ENCODE measurements around the gene LDLRAD3.
"Not testable (repeated sequence)": the region's sequence is repeated elsewhere in the genome, so short reads cannot be mapped to it uniquely, and the experiment has no call there.

LDLRAD3 gene

DNA sequence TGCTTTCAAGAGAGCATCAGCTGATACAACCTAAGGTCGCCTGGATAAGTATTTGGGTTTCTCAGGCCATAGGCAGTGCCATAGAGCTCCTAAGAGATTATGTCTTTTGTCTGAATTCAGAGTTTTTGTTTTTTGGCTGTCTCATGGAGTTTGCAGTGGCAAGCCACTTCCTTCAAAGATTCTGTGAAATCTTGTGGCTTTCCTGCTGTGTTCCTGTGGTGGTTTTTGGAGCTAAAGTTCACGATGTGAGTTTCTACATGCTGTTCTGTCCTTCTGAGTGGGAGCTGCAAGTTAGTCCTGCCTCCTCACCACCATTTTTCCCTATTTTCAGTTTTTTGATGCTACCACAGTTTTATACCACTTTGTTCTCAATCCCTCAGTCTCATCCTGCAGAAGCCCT, 234.0 kb downstream of the LDLRAD3 start:
- DNase-seq: no peak

DNA sequence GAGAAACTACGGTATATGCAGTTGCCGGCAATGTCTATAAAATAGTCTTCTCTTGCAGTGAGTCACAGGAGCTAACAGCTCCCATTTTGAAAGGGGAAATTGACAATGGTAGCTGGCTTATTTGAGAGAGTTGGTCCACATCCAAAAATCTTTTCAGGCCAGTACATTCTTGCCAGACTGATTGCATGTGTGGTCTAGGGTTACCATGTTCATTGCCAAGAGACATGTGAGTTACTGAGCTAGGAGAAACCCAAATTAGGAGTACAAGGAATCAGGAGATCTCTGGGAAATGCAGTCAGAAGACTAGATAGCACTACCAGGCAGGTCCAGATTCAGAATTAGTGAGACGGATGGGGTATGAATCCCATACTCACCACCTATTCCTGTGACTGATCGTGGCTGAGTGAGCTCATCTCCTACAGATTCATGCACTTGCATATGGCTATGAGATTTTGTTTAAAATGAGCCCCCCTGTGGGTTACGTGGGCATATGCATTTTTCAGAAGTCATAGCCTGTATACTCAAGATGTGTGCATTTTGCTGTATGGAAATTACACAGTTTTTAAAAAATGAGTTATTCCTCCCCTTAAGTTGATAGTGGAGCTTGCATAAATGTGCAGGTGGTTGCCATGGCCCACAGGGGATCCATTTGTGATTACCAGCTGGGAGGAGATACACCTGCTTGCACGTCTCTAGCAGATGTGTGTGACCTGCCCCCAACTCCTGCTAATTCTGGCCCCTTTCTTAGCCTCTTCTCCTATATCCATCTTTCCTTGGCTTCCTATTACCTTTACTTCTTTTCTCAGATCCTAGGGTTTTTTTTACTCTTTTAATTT, 242.7 kb downstream of the LDLRAD3 start:
- DNase-seq: peak; percentile 89

DNA sequence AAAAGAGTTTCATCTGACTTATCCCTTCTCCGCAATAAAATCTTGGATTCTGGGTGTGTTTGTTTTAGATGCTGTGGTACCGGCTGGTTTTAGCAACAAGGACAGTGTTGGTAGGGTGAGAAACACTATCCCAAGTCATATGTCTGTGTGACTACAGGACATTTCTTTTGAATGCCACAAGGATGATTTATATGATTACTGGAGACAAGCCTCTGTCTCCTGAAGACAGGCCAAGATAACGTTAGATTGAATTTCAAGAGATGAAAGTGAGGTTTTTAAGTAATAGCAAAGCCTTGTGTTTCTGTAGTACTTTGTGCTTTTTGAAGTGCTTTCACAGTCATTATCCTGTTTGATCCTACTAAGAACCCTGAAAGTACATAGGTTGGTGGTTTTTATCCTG, 243.8 kb downstream of the LDLRAD3 start:
- DNase-seq: no peak

GRCh38 chr11:36189735-36190134, 245.9 kb downstream of the LDLRAD3 start:
- DNase-seq: not testable (repeated sequence)

- peak; percentile 29 for DNase-seq
Observed at GRCh38 chr11:36191941-36192340, 248.1 kb downstream of the LDLRAD3 start.

DNA sequence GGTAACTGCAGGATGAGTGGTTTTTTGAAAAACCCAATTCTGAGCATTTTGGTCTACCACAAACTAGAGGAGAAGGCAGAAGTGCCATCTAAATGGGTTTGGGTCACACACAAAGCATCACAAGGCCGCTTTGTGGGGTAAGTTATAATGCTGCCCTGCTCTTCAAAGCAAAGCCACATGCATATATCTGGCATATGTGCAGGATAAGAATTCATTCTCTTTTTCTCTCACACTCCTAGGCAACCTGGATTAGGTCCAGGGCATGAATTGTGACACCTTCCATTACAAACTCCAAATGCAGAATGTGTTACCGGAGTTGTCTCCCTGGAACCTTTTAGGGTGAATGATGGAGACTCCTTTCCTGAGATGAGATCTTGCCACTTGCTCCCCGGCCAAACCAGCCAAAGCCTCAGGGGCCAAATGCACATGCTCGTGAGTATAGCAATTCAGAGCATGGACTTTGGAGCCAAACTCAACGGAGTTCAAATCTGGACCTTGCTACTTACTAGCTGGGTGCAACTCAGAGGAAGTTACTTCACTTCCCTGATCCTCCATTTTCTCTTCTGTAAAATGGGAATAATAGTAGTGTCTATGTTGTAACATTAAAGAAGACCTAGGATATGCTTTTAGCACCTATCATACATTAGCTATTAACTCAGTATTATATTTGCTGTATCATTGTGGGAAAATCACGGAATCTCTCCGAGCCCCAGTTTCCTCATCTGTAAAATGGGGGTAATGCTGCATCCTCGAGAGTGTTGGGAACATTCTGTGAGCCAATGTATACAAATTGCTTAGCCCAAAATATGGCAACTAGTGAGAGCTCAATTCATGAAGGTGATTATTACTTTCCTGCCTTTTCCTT, 248.8 kb downstream of the LDLRAD3 start:
- DNase-seq: no peak

DNA sequence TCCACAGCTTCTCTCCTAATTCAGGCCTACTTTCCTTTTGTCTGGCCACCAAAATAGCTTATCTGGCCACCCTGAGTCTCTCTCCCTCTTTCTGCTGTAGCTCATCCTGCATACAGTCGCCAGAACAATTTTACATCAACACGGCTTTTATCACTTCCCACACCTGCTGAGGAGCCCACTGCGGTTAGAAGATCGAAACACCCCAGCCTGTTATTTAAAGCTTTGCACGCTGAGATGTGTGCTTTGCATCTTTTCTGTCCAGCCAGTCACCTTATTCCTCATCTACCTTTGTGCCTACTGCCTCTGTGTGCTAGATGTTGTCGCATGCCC, 249.4 kb downstream of the LDLRAD3 start:
- DNase-seq: no peak

- no peak for DNase-seq
Observed at GRCh38 chr11:36193721-36194120, 249.9 kb downstream of the LDLRAD3 start.

DNA sequence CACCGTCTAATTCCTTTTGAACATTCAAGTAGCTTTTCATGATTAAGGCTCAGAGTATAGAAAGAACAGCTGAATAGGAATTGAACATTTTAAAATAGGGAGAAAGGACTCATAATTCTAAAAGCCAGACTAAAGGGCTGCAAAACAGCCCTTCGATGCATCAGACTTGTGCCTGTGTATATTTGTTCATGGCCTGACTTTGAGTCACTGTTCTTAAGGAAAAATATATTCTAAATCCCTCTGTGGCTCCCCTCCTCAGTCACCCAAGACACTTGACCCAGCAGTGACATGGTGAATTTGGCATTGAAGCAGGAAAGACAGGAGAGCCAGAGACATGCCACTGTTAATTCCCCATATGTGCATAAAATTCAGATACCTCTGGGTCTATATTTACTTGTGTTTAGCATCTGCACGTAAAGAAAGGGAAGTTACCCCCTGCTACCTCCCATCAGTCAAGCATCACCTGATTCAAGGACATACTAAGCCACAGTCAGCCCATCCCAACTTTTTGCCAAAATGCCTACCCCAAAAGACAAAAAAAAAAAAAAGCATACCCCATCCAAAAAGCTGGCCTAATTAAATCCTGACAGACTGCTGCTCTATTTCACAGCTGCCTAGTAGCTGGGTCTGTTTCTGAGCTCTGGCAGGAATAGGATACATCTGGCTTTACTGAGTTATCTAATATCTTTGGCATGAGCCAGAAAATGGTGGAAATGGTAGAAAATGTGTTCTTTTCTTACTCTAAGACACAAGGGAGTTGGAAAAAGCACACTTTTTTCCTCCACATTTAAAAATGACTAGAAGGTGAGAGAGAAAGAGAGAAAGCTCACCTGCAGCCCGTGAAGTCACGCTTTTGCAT, 251.9 kb downstream of the LDLRAD3 start:
- peak; percentile 63 for DNase-seq

- DNase-seq: peak; percentile 59
Observed at GRCh38 chr11:36196411-36196998, 252.6 kb downstream of the LDLRAD3 start.

GRCh38 chr11:36201411-36201810, 257.5 kb downstream of the LDLRAD3 start:
- DNase-seq: no peak

DNA sequence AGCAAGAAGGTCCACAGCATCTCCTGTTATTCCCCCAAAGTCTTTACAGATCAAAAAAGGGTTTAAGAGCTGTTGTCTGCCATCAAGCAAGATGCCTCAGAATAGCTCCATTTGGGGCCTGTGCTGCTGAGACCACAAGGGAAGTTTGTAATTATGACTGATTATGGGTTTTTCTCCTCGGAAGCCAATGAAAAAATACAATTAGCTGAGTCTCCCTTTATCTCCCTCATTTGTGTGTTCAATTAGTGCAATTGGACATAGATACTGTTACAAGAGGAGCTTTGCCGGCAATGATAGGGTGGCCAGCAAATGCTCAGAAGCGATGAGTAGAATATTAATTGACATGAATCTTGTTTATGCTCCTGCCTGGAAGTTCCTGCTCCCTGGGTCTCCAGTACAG, 261.7 kb downstream of the LDLRAD3 start:
- no peak for DNase-seq

GRCh38 chr11:36210529-36210928, 266.7 kb downstream of the LDLRAD3 start:
- no peak for DNase-seq

DNA sequence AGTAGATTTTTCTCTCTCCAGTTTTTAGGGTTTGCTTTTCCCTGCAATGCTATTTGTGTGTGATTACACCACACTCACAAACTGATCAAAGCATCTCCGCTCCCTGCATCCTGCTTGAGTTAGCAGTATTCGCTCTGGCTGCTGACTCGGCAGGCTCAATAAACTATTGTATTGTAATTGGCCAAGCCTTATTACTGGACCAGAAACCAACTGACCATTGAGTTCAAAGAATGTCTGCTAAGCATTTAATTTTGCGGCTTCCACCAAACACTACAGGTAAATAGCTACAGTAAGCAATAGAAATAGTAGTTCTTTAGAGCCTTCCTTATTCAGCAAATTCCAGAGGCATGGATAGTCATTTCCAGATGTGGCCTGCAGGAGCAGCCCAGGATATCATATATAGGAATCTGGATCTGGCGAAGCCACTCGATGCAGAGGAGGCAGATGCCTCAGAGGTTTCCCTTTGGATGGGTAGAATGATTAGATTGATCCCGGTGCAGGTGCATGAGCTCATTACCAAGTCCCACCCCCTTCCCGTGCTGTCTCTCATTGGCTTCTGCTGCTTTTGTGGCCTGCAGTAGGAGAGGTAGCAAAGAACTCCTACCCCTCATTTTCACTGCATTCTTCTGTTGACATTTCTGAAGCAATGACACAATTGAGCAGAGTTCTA, 268.0 kb downstream of the LDLRAD3 start:
- no peak for DNase-seq

- DNase-seq: no peak
Observed at GRCh38 chr11:36212564-36213392, 268.9 kb downstream of the LDLRAD3 start.

GRCh38 chr11:36213393-36213840, 269.6 kb downstream of the LDLRAD3 start:
- no peak for DNase-seq

- DNase-seq: no peak
Observed at GRCh38 chr11:36214480-36214879, 270.6 kb downstream of the LDLRAD3 start.

DNA sequence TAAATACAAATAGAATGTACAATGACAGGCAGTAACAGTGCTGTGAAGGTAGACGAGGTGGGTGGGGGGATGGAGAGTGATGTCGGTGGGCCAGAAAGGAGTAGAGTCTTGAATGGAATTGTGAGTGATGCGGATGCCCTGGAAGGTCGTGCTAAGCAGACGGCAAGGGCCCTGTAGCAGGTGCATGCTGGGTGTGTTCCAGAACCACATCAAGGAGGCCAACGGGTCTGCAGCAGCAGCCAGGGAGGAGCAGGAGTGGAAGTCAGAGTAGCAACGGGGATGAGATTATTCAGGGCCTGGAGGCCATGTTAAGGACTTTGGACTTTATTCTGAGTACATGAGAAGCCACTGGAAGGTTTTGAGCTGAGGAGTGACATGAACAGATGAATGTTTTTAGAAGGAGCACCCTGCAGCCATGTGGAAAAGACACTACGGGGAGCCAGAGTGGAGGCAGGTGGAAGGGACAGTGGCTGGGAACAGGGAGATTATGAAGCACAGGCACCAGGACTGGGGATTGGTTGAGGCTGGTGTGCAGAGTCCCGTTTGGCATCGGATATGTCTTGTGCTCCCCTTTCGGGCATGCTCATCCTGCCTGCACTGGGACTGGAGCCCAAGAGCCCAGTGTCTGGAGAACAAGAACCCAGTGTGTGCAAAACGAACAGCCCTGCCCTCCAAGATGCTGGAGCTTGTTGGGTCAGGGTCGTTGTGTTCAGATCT, 271.3 kb downstream of the LDLRAD3 start:
- no peak for DNase-seq

- DNase-seq: no peak
Observed at GRCh38 chr11:36215693-36216060, 271.8 kb downstream of the LDLRAD3 start.

DNA sequence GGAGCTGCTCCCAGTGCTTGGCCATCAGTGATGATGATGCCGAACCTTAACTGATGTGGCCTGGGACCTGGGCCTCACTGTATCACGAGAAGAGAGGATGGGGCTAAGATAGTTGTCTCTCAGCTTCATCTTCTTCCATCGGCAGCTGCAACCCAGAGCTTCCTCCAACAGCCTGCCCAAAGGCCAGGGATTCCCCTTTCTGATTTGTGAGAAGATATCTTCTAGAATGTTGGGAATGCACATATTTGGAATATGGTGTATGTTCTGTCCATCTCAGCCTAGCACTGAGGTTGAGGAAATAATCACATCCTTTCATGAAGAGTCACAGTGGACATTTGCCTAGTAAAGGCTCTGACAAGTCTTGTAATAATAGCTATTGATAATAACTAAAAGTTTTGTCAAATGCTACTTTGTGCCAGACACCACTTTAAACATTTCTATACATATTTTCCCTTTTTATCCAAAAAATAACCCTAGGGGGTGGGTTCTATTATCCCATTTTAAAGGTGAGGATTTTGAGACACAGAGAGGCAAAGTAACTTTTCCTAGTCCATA, 272.3 kb downstream of the LDLRAD3 start:
- DNase-seq: no peak
